Sigmoid colon (tissue), 7 donors: Measurements from ENCODE around the gene IL17D. TPM values are rescaled to one million over a fixed set of nuclear protein-coding genes. Genes with fewer than 3 reads are reported as not detected.

Experiments
- DNase-seq: peaks from one replicate; pipeline ENCODE4 v3.0.0-alpha.2; 2019
- H3K27ac ChIP-seq, 4 donors: fragments of 200-600 bp; sonication (generic); one replicate each; pipeline ENCODE4 v1.5.1; 2016 to 2019; ENCODE audit warnings: mild to moderate bottlenecking in 1 of 4
- H3K27me3 ChIP-seq, 3 donors: fragments of 200-600 bp; sonication (generic); one replicate each; pipeline ENCODE4 v1.5.1; 2019; ENCODE audit warnings: mild to moderate bottlenecking in 1 of 3
- H3K36me3 ChIP-seq, 4 donors: fragments of 200-600 bp; sonication (generic); one replicate each; pipeline ENCODE4 v1.5.1; 2016 to 2019
- H3K4me1 ChIP-seq, 4 donors: fragments of 200-600 bp; sonication (generic); one replicate each; pipeline ENCODE4 v1.5.1; 2017 to 2019
- H3K4me3 ChIP-seq, 4 donors: fragments of 200-600 bp; sonication (generic); one replicate each; pipeline ENCODE4 v1.5.1; 2017 to 2019; ENCODE audit warnings: mild to moderate bottlenecking in 2 of 4, moderate library complexity in 1 of 4
- H3K9me3 ChIP-seq, 4 donors: fragments of 200-600 bp in 3 of 4; sonication (generic) in 3 of 4; one replicate each; pipeline versions ENCODE4 v1.5.1 to v1.6.1; 2013 to 2019
- CTCF ChIP-seq, 4 experiments: fragments of 450-650 bp in 3 of 4; fragments of 200-600 bp in 1 of 4; IDR thresholded peaks; one replicate each; pipeline ENCODE4 v1.5.1; 2016 to 2019; ENCODE audit warnings: antibody characterized with exemption in 4 of 4, mild to moderate bottlenecking in 3 of 4, moderate library complexity in 2 of 4
- EP300 ChIP-seq, 4 donors: sonication (generic); formaldehyde crosslinking; IDR thresholded peaks; one replicate each; pipeline ENCODE4 v1.6.1; 2017; ENCODE audit warnings: antibody characterized with exemption in 4 of 4
- POLR2A ChIP-seq, 2 donors: fragments of 450-650 bp; IDR thresholded peaks; one replicate each; pipeline ENCODE4 v1.6.1; 2016; ENCODE audit warnings: antibody characterized with exemption in 2 of 2, mild to moderate bottlenecking in 2 of 2, moderate library complexity in 2 of 2
- POLR2AphosphoS5 ChIP-seq, 4 donors: sonication (generic); formaldehyde crosslinking; IDR thresholded peaks; one replicate each; pipeline ENCODE4 v1.6.1; 2017; ENCODE audit warnings: antibody characterized with exemption in 4 of 4
- WGBS, 2 donors: extraction: QIAGEN DNeasy Blood & Tissue Kit; methylation state at CpG; one replicate each; pipeline ENCODE4 v1.1.7; 2013; 5-methylcytosine and 5-hydroxymethylcytosine counted together
- intact Hi-C: fragments of 100-400 bp; cut with DNase I; formaldehyde crosslinking; loops from one replicate; pipeline ENCODE4 v1.15.1; 2023
- polyA plus RNA-seq, 3 donors: library from polyadenylated mRNA; stranded (reverse); fragments of 200-250 nt; gene quantifications; one replicate each; pipeline ENCODE4 v1.2.3, GENCODE V29; 2013
- total RNA-seq, 4 donors: library from RNA; depleted of rRNA; stranded (reverse); fragments of >200 nt; gene quantifications; one replicate each; pipeline ENCODE4 v1.1.0, GENCODE V29; 2016
- donor health status: healthy with polysubstance abuse.
- donor health status: Bipolar disorder and iron deficiency.
- donor health status: healthy.

Gene IL17D
- total and polyA plus RNA-seq, 7 donors, result 0.52 to 3.2 (median 1.4) TPM; not detected in 1

- intact Hi-C loops, result no loop called here
- H3K27ac ChIP-seq, result no peak overlapping the region
- TF ChIP-seq POLR2AphosphoS5 (IDR thresholded peaks at IDR 0.05), result no peak
- no peak for TF ChIP-seq CTCF (IDR thresholded peaks at IDR 0.05)
- no peak for TF ChIP-seq POLR2A (IDR thresholded peaks at IDR 0.05)
- TF ChIP-seq EP300 (IDR thresholded peaks at IDR 0.05), result no peak
- peaks cover 0 to 4% (median 0%) of the 10 kb centered on the region in 4 donors for H3K9me3 ChIP-seq
- DNase-seq, result no peak
- no peak overlapping the region for H3K4me3 ChIP-seq
- no peaks in the 10 kb centered on the region for H3K4me1 ChIP-seq
- no peaks in the 10 kb centered on the region for H3K27me3 ChIP-seq
- WGBS, 2 donors, result 44 to 80% methylated on average over 3 of the region's 3 CpGs
- peaks cover 0 to 3% (median 0%) of the 10 kb centered on the region in 4 donors for H3K36me3 ChIP-seq
These were observed 57.4 kb downstream of the IL17D start for GRCh38 chr13:20760872-20761271.

GRCh38 chr13:20767309-20767943 is 63.9 kb downstream of the IL17D start:
- TF ChIP-seq CTCF (IDR thresholded peaks at IDR 0.05), result no peak
- TF ChIP-seq POLR2A (IDR thresholded peaks at IDR 0.05), result no peak
- no peak for TF ChIP-seq POLR2AphosphoS5 (IDR thresholded peaks at IDR 0.05)
- no peak for TF ChIP-seq EP300 (IDR thresholded peaks at IDR 0.05)
- Histone ChIP-seq H3K27ac (no peak overlapping the region), H3K4me1 (peaks cover 0 to 4% (median 2%) of the 10 kb centered on the region in 4 donors), H3K9me3 (no peaks in the 10 kb centered on the region), H3K36me3 (no peaks in the 10 kb centered on the region), H3K4me3 (no peak overlapping the region), H3K27me3 (no peaks in the 10 kb centered on the region)
- WGBS, 2 donors, result 93 to 95% methylated on average over 2 of the region's 2 CpGs
- no peak for DNase-seq
- intact Hi-C loops, result no loop called here

GRCh38 chr13:20769091-20769490 is 65.6 kb downstream of the IL17D start:
- no peaks in the 10 kb centered on the region for H3K27me3 ChIP-seq
- H3K9me3 ChIP-seq, result no peaks in the 10 kb centered on the region
- H3K4me3 ChIP-seq, result no peak overlapping the region
- H3K36me3 ChIP-seq, result no peaks in the 10 kb centered on the region
- H3K4me1 ChIP-seq, result peaks cover 0 to 11% (median 9%) of the 10 kb centered on the region in 4 donors
- intact Hi-C loops, result no loop called here
- no peak overlapping the region for H3K27ac ChIP-seq
- DNase-seq, result no peak
- 69 to 77% methylated on average over 2 of the region's 2 CpGs for WGBS, 2 donors
- no peak for TF ChIP-seq CTCF (IDR thresholded peaks at IDR 0.05)
- TF ChIP-seq POLR2A (IDR thresholded peaks at IDR 0.05), result no peak
- no peak for TF ChIP-seq POLR2AphosphoS5 (IDR thresholded peaks at IDR 0.05)
- no peak for TF ChIP-seq EP300 (IDR thresholded peaks at IDR 0.05)

- DNase-seq, result no peak
- WGBS, 2 donors, result 92 to 99% methylated on average over 1 of the region's 1 CpG
- intact Hi-C loops, result loop anchor here (5.0 to 10.0 kb wide), 3 partner anchors 57 to 905 kb away; partner anchors contain the start of gene ZMYM5
- Histone ChIP-seq H3K4me1 (peaks cover 0 to 15% (median 9%) of the 10 kb centered on the region in 4 donors), H3K27ac (no peak overlapping the region), H3K36me3 (no peaks in the 10 kb centered on the region), H3K9me3 (no peaks in the 10 kb centered on the region), H3K27me3 (no peaks in the 10 kb centered on the region), H3K4me3 (no peak overlapping the region)
- TF ChIP-seq POLR2AphosphoS5 (IDR thresholded peaks at IDR 0.05) (no peak), POLR2A (IDR thresholded peaks at IDR 0.05) (no peak), EP300 (IDR thresholded peaks at IDR 0.05) (no peak), CTCF (IDR thresholded peaks at IDR 0.05) (no peak)
These were observed 66.3 kb downstream of the IL17D start for GRCh38 chr13:20769834-20770233.

Other genes with a start within 250 kb of the IL17D start
- gene CRYL1, start 177.8 kb upstream of the IL17D start, total RNA-seq, result 10 to 100 TPM; 33.0 to 53.5 (median 37.7) TPM
- 100 to 1,000 TPM in 2 of 3 donors, 10 to 100 TPM in 1; 62.4 to 183 (median 153) TPM for gene CRYL1, start 177.8 kb upstream of the IL17D start, polyA plus RNA-seq
- gene IFT88, start 136.5 kb upstream of the IL17D start, total RNA-seq, result 10 to 100 TPM; 13.8 to 21.8 (median 16.9) TPM
- 10 to 100 TPM in 1 of 3 donors, 1 to 10 TPM in 2; 6.6 to 10.0 (median 8.8) TPM for gene IFT88, start 136.5 kb upstream of the IL17D start, polyA plus RNA-seq
- gene EEF1AKMT1, start 70.3 kb downstream of the IL17D start, total RNA-seq, result 10 to 100 TPM; 10.0 to 17.8 (median 12.1) TPM
- gene EEF1AKMT1, start 70.3 kb downstream of the IL17D start, polyA plus RNA-seq, result 1 to 10 TPM; 5.8 to 7.8 (median 7.1) TPM
- 10 to 100 TPM; 15.6 to 26.8 (median 17.6) TPM for gene XPO4, start 199.0 kb downstream of the IL17D start, total RNA-seq
- 1 to 10 TPM; 1.8 to 5.8 (median 2.3) TPM for gene XPO4, start 199.0 kb downstream of the IL17D start, polyA plus RNA-seq